Stimulated activated CD4-positive, alpha-beta T cell treated with anti-CD3 and anti-CD28 coated beads, Interleukin-2, amount 100 ng/mL, for 48 hours (primary cell): ENCODE results near the gene LRP2.

Experiments used
- DNase-seq, 2 donors: peaks; one replicate each; pipeline ENCODE4 v3.0.0-alpha.2; 2020

LRP2 gene

GRCh38 chr2:169082995-169083394 is 279.3 kb downstream of the LRP2 start:
- no peak for DNase-seq

- no peak for DNase-seq
Observed at GRCh38 chr2:169081551-169081950, 280.8 kb downstream of the LRP2 start.

GRCh38 chr2:169080250-169081069 is 281.9 kb downstream of the LRP2 start:
- DNase-seq, result no peak

- DNase-seq, result no peak
Observed at GRCh38 chr2:169077674-169078240, 284.6 kb downstream of the LRP2 start.
